NCI-H2196 treated with DMSO at 0.1 percent for 48 hours (cell line): Measurements from ENCODE around the gene KLHL6.
"Not testable (repeated sequence)": the region's sequence is repeated elsewhere in the genome, so short reads cannot be mapped to it uniquely, and the experiment has no call there.

Experiments
- DNase-seq: peaks from one replicate; lab custom pipeline; 2025; ENCODE audit not compliant: unreplicated experiment; lab: John Stamatoyannopoulos, UW

KLHL6 gene

GRCh38 chr3:183532620-183533411, 22.7 kb downstream of the KLHL6 start:
- DNase-seq = no peak

GRCh38 chr3:183529717-183530116, 25.8 kb downstream of the KLHL6 start:
- no peak for DNase-seq

GRCh38 chr3:183529185-183529584, 26.3 kb downstream of the KLHL6 start:
- DNase-seq = no peak

GRCh38 chr3:183528758-183529157, 26.7 kb downstream of the KLHL6 start:
- not testable (repeated sequence) for DNase-seq

- DNase-seq = no peak
These were observed 27.8 kb downstream of the KLHL6 start for GRCh38 chr3:183527428-183528379.

GRCh38 chr3:183526838-183527427, 28.6 kb downstream of the KLHL6 start:
- no peak for DNase-seq

- no peak for DNase-seq
These were observed 31.0 kb downstream of the KLHL6 start for GRCh38 chr3:183524476-183524875.

- DNase-seq = not testable (repeated sequence)
These were observed 34.6 kb downstream of the KLHL6 start for GRCh38 chr3:183520741-183521556.

GRCh38 chr3:183520295-183520694, 35.2 kb downstream of the KLHL6 start:
- DNase-seq = not testable (repeated sequence)

GRCh38 chr3:183519891-183520290, 35.6 kb downstream of the KLHL6 start:
- DNase-seq = no peak

- no peak for DNase-seq
These were observed 36.8 kb downstream of the KLHL6 start for GRCh38 chr3:183518491-183519251.

GRCh38 chr3:183517607-183518006, 37.9 kb downstream of the KLHL6 start:
- no peak for DNase-seq

- no peak for DNase-seq
These were observed 39.3 kb downstream of the KLHL6 start for GRCh38 chr3:183515968-183516851.

GRCh38 chr3:183514021-183514420, 41.5 kb downstream of the KLHL6 start:
- no peak for DNase-seq

- no peak for DNase-seq
These were observed 42.3 kb downstream of the KLHL6 start for GRCh38 chr3:183513046-183513706.

- not testable (repeated sequence) for DNase-seq
These were observed 44.0 kb downstream of the KLHL6 start for GRCh38 chr3:183511286-183512131.

GRCh38 chr3:183508821-183509220, 46.7 kb downstream of the KLHL6 start:
- no peak for DNase-seq
